NCI-H82 (cell line): ENCODE data around the gene FLVCR2.
A peak's percentile ranks its signal among the peaks of the same experiment; 100 is the strongest.
"Not testable (repeated sequence)": the region's sequence is repeated elsewhere in the genome, so short reads cannot be mapped to it uniquely, and the experiment has no call there.

Source experiments
- DNase-seq: peaks from one replicate; lab custom pipeline; 2025; lab: John Stamatoyannopoulos, UW

Gene FLVCR2

DNA sequence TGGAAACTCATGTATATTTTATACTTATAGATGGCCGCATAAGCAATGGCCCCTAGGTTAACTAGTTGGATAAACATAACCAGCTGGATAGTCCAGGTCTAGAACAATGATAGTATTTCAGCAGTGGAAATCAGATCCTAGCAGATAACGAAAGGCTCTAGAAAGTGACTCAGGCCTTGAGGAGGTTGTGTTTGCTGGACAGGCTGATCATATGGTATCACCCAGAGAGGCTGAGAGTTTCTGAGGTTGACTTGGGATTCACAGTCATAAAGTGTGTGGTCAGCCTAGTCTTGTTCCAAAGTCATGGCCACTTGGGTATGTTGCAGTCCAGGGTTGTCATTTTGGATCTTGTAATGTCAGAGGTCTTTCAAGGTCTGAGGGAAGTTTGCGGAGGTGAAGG lies 16.8 kb downstream of the FLVCR2 start:
- DNase-seq = no peak

DNA sequence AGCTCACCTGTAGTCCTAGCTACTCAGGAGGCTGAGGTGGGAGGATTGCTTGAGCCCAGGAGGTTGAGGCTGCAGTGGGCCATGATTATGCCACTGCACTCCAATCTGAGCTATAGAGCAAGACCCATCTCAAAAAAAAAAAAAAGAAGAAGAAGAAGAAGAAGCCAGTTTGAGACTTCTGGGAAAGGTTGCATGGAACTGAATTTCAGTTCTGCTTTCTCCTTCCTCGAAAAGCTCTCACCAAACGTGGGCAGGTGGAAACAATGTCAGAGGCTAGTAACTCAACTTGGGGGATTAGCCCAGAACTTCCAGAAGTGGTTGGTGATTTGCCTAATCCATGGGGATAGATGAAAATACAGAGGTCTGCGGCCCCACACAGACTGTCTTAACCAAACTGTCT lies 18.7 kb downstream of the FLVCR2 start:
- no peak for DNase-seq

DNA sequence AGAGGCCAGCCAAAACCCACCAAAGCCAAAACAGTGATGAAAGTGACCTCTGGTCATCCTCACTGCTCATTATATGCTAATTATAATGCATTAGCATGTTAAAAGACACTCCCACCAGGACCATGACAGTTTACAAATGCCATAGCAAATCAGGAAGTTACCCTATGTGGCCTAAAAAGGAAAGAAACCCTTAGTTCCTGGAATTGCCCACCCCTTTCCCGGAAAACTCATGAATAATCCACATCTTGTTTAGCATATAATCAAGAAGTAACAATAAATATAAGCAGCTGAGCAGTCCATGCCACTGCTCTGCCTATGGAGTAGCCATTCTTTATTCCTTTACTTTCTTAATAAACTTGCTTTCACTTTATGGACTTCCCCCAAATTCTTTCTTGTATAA lies 21.7 kb downstream of the FLVCR2 start:
- not testable (repeated sequence) for DNase-seq

DNA sequence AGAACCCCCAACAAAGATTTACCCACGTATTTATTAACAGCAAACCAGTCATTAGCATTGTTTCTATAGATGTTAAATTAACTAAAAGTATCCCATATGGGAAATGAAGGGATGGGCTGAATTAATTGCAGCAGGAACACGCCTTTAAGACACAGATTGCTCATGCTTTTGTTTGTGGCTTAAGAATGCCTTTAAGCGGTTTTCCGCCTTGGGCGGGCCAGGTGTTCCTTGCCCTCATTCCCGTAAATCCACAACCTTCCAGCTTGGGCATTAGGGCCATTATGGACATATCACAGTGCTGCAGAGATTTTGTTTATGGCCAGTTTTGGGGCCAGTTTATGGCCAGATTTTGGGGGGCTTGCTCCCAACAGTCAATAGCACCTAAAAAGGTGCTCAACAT lies 22.6 kb downstream of the FLVCR2 start:
- peak; percentile 34 for DNase-seq

DNA sequence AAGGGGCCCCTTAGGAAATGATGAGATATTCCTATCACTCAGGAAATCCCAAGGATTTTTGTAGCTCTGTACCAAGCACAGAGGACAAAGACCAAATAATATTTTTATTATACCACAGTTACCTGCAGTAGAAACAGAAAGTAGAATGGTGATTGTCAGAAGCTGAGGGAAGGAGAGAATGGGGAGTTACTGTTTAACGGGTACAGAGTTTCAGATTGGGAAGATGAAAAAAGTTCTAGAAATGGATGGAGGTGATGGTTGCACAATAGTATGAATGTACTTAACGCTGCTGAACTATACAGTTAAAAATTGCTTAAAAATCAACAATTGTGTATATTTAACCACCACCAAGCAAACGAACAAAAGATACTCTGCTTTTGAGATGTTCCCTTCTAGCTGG lies 24.1 kb downstream of the FLVCR2 start:
- no peak for DNase-seq

DNA sequence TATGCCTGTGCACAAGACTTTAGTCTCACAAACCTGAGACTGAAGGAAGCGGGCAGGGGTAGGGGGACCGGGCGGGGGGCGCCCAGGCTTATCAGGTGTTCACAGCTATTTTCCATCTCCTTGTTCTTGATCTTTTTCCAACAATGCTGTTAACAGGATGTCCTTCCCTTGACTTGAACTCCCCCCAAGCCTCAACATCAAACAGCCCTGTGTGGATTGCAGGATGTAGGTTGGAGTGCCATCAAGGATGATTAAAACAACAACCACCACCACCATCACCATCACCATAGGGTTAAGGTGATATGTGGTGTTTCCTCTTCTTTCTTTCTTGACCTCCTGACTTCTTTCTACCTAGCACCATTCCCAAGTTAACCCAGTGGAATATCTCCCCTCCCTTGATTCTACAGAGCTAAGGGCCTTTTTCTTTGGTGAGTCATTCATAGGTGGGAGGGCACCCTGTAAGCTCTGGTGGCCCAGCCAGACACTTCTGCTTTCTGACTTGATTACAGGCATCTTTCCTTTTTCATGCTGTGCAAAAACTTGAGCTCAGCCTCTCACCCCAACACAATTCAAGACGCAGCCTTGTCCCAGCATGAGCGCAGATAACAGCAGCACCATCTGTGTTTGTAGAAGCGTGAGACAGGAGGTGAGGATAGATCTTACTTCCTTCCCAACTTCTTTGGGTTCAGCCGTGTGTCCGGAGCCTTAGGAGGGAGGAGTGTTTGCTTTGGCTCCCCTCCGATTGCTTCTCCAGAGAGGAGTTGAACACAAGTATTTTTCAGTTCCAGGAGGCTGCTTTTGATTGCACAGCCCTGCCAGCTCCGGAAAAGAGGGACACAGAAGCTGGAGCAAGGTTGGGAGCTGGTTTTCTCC lies 26.8 kb downstream of the FLVCR2 start:
- DNase-seq = no peak

DNA sequence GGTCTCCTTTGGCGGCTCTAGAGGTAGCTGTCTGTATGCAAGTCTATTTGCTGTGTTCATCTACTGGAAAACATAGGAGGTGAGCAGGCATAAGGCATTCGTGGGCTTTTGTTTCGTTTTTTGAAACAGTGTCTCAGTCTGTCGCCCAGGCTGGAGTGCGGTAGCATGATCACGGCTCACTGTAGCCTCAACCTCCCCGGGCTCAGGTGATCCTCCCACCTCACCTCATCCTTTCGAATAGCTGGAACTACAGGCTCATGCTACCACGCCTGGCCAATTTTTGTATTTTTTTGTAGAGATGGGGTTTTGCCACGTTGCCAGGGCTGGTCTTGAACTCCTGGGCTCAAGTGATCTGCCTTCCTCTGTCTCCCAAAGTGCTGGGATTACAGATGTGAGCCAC lies 27.5 kb downstream of the FLVCR2 start:
- no peak for DNase-seq

DNA sequence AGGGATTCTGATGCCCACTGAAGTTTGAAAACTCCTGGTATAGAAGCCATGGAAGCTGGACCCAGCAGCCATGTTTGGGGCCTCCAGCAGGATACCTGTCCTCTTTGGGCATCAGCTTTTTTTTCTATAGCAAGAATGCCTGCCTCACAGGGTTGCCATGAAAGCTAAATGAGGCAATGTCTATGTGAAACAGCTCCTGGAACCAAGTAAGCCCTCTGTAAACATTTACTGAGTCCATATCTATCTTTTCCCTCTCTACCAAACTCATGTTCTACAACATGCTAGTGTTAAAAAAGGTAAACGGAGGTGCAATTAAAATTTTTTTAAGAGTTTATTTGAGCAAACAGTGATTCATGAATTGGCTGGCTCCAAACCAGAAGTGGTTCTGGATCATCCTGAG lies 28.6 kb downstream of the FLVCR2 start:
- no peak for DNase-seq

DNA sequence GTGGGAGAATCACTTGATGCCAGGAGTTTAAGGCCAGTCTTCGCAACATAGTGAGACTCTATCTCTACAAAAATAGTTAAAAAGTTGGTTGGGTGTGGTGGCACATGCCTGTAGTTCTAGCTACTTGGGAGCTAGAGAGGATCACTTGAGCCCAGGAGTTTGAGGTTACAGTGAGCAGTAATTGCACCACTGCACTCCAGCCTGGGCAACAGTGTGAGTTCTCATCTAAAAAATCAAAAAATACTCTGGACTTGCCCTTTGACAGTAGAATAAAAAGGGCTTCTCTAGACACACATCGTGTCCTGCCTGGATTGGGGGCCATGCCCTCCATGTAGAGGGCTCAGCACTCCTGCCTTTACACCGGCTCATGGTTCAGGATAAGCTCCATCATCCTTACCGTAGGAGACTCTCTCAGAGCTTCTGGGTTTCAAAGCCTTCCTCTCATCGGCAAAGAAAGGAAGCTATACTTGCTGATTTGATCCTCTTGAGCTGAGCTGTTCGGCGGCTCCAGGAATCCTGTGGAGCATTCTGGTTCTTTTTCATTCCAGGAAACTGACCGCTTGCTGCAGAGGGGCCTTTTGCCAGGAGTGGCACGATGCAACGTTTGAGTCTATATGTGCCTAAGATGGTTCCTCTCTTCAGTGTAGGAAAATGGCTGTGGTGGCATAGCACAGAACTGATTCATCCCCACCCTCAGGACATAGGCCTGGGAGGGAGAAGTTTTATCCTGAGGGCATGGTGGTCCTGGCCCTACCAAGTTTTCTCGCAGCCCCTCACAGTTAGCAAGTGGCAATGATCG lies 29.6 kb downstream of the FLVCR2 start:
- no peak for DNase-seq

DNA sequence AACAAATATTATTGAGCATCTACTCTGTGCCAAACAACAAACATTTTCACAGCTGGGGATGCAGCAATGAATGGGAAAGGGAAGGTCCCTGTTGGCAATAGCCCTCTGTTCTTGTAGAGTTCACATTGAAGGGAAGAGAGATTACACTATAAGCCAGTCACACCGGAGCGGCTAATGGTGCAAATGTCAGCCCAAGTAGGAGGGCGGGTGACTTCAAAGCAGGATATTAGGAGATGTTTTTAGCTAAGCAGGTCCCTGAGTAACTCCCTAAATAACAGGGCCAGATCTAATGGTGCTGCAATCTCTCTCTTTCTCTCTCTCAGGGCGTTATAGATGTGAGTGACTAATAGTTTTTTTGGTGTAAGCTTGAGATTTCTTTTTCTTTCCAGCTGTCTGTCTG lies 30.7 kb downstream of the FLVCR2 start:
- no peak for DNase-seq

DNA sequence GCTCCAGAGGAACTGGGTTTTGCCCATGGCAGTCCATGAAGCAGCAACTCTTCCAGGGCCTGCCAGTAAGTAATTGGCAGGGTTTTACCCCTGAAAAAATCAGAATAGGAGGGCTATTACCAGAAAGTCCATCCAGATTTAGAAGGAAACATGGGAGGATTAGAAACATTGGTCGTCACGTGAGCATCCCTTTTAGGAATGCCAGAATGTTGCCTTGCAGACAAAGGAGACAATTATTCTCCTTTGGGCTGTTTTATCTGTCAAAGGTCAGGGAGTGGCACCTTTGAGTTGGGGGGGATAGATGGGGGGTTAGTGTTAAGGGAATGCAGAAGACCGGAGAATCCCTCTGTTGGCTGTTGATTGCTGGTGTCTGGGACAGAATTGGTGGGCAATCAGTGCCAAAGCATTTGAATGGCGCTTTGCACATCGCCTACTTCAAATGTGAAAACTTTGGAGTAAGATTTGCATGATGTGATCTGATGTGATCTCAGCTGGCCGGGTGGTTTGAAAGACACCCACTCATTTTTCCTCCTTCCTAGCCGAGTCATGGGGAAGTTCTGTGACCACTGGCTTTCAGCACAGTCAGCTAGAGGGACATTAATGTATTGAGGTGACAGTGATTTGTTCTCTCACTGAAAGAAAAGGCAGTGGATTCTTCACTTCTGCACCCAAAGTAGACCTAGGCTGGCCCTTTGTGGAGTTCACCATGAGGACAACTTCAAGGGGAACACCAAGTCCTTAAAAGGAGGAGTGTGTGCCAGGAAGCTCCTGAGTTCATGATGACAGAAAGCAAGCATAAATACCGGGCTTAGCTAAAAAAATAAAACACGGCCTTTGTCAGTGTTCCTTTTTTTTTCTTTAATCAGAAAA lies 31.4 kb downstream of the FLVCR2 start:
- DNase-seq = no peak

DNA sequence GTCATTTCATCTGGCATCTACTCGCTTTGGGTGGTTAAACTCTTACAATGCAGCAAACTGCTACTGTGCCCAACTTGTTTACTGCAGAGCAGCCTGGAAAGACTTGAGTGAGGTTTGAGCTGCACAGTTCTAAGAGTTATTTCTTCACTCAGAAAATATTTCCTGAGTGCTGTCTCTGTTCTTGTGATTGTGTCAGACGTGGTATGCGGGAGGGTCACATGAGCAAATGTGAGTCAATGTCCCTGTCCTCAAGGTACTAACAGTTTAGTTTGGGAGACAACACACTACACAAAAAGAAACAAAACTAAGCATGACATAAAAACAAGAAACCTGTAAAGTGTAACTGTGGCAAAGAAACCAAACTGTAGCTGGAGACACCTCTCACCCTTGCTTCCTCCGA lies 32.4 kb downstream of the FLVCR2 start:
- DNase-seq = no peak

DNA sequence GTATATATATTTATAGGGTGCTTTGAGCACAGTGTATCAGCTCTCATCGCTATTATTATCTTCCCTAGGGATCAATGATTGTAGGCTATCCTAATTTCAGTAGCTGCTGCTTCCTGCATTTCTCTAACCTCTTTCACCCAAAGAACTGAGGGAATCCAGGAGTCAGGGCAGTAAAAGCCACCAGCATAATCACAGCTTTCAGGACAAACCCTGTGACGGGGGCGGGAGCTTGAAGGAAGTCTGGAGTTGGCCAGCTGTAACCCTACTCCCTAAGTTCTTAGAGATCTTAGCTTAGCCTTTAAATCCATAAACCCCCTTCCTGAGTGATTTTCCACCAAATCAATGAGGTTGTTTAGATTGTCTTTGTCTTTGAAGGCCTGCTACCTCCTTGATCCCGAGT lies 33.7 kb downstream of the FLVCR2 start:
- no peak for DNase-seq

DNA sequence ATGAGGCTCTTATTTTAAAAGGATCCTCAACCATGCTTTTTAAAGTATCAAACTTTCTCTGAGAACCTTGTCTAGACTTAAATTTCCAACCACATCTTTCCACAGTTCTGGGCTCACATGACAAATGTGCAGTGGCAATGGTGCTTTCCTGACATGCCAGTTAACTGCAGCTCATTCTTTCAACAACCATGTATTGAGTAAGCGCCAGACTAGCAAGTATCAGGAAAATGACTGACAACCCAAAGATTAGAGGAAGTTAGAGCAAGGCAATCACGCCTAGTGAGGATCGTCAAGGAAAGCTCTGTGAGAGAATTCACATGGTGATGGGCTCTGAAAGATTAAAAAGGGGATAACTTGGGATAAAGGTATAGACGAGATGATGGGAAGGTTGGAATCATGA lies 35.8 kb downstream of the FLVCR2 start:
- DNase-seq = no peak

DNA sequence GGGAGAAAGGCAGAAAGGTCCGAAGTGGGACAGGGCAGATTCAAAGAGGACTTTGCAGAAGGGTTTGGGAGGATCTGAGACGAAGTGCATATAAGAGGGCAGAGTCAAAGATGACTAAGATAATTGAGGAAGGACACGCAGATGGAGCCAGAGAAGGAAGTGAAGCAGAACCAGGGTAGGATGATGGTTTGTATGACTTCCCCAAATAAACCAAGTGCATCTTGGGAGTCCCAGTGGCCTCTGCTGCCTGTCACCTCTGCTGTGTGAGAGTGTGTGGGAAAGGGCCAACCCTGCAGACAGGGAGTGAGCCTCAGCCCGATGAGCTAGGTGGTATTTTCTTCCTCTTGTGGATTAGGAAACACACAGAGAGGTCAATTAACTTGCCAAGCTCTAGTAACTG lies 36.8 kb downstream of the FLVCR2 start:
- DNase-seq = no peak

DNA sequence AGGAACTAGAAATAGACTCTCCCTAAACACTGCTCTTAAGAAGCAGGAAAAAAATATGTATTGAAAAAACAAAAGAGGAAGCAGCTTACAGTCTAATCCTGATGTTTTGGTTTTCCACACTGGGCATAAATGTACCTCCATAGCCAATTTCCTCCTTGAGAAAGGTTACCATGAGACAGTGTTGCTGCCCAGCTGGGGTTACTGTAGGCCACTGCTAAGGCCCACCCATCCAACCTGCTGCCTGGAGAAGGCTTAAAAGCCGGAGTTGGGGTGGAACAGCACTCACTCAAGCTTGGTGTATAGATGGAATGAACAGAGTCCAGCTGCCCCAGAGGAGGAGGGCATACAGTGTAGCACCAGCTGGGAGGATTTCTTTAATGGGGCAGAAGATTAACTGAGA lies 41.1 kb downstream of the FLVCR2 start:
- no peak for DNase-seq

DNA sequence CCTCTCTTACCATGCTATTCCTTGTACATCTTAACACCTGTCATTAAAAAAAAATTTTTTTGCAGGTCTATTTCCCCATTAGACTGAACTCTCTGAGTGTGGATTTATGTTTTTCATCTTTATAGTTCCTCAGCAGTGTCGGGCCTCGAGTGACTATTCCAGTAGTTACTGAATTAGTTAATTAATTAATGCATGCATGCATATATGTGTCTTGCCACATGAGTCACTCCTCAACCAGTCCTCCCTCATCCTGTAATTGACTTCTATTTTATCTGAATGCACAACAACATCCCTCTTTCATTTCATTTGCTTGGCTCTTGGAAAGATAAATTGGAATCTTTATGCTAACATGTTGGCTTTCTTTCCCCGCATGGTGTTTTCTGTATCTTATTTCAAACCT lies 46.6 kb downstream of the FLVCR2 start:
- no peak for DNase-seq

DNA sequence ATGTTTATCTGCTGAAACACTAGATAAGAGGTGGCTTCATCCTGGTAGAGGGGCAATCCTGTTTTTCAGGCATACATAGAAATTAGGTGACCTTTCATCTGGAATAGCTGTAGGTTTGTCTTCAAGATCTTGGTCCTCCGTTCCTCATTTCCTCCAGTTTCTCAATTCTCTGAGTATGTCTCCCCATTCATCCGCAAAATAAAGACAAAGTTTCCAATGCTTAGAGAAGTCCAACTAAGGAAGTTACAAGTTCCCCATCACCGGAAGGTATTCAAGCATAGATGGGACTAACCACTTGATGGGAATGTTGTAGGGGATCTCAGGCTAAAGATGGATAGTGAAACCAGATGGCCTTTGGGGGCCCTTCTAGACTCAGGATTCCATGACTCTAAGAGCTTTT lies 48.0 kb downstream of the FLVCR2 start:
- DNase-seq = no peak

DNA sequence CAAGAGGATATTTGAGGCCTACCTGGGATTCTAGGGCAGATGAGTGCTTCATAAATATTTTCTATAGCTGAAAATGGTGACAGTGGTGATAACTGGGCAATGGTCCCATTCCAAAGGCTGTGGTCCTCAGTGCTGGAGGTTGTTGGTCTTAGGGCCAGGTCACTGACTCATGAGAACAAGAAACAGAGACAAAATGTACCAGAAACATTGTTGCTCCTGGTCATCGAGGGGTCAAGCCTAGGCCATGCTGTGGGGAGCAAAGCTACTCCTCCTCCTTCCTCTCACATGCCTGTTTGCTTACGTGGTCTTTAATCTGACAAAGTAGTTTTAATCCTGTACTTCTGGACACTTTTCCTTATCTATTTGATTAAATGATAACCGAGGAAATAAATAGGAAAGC lies 48.4 kb downstream of the FLVCR2 start:
- DNase-seq = no peak

DNA sequence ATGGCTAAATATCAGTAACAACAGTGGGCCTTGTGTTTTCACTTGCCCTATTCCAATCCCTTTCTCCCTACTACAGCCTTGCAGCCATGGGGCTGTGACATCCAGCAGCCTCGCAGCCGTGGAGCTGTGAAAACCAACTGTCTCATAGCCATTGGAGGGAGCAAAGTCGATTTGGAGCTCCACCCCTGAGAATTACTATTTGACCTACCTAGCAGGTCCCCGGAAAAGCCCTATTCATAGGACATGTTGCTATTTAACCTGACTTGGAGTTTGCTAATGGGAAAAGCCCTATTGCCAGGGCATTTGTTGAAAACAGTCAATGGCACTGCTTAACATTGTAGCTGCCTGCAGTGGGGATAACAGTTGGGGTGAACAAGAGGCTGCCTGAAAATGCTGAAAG lies 49.0 kb downstream of the FLVCR2 start:
- DNase-seq = no peak

DNA sequence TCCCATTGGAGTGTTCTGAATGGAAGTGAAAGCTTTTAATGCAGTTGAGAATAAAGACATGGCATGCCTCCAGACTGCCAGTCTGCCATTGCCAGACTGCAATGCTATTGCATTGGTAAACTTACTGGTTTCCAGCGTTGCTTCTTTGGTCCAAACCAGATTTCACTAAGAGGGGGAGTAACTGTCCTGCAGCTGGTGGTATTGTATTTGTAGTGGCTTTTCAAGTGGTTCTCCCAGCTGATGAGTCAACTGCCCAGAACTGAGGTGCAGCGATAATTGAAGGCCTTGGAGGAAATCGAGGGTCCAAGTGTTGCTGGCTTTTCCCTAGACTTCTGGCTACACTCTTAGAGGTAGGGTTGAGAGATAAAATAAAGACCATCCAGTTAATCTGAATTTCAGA lies 50.4 kb downstream of the FLVCR2 start:
- no peak for DNase-seq

DNA sequence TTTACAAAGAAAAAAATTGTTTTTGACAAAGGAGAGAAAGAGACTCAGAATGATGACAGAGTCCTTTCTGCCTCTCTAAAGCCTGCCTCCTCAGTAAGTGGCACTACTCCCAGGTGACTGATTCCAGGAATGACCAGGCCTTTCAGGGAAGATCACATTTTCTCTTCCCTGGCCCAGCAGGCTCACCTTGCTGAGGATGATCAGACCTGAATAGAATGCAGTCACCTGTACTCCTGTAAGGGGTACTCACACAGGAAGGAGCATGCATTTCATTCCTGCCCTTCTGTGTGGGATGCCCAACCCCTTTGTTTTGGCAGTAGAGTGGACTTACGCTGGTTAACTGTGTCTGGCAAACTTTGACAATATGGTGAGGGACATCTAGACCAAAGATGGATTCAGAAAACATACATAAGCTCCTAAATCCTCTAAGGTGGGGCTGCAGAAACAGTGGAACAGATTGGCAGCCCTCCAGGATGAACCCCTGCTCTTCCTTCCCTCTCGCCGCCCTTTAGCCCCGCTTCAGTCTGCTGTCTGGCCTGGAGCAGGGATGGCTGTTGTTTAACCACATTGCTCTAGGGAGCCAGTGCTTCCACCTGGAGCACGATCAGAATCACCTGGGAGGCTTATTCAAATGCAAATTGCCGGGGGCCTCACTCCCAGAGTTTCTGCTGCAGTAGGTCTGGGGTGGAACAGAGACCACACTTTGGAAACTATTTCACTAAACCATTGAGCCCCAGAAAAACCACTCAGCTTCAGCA lies 52.5 kb downstream of the FLVCR2 start:
- DNase-seq = no peak
